Daoy (cell line): ENCODE results near the gene NEDD4L. TPM values are rescaled to one million over a fixed set of nuclear protein-coding genes. Genes with fewer than 3 reads are reported as not detected.

Source experiments
- DNase-seq: peaks from one replicate; pipeline ENCODE4 v3.0.0-alpha.2; 2015; ENCODE audit warnings: low read depth
- total RNA-seq: library from RNA; depleted of rRNA; stranded (reverse); fragments of >200 nt; shearing (Covaris generic); gene quantifications from 2 replicates; pipeline ENCODE4 v1.2.3, GENCODE V29; 2014

Gene NEDD4L
- total RNA-seq, 1 experiment from 2014 or later = 31.4 TPM

- DNase-seq = no peak
Observed at GRCh38 chr18:58180172-58180571, 136.1 kb downstream of the NEDD4L start.

- DNase-seq = peak; percentile 36
Observed at GRCh38 chr18:58180738-58181353, 136.8 kb downstream of the NEDD4L start.

- DNase-seq = no peak
Observed at GRCh38 chr18:58181988-58182387, 138.0 kb downstream of the NEDD4L start.

GRCh38 chr18:58183226-58183625 is 139.2 kb downstream of the NEDD4L start:
- no peak for DNase-seq

- peak; percentile 85 for DNase-seq
Observed at GRCh38 chr18:58186258-58186948, 142.4 kb downstream of the NEDD4L start.

GRCh38 chr18:58187674-58188073 is 143.6 kb downstream of the NEDD4L start:
- no peak for DNase-seq

GRCh38 chr18:58188996-58189395 is 145.0 kb downstream of the NEDD4L start:
- no peak for DNase-seq

GRCh38 chr18:58190842-58191530 is 147.0 kb downstream of the NEDD4L start:
- DNase-seq = peak; percentile 36

- no peak for DNase-seq
Observed at GRCh38 chr18:58191626-58192025, 147.6 kb downstream of the NEDD4L start.

GRCh38 chr18:58192519-58192918 is 148.5 kb downstream of the NEDD4L start:
- no peak for DNase-seq

GRCh38 chr18:58194028-58194427 is 150.0 kb downstream of the NEDD4L start:
- no peak for DNase-seq

- DNase-seq = no peak
Observed at GRCh38 chr18:58195278-58195765, 151.3 kb downstream of the NEDD4L start.

GRCh38 chr18:58196164-58196563 is 152.1 kb downstream of the NEDD4L start:
- no peak for DNase-seq

- no peak for DNase-seq
Observed at GRCh38 chr18:58196881-58197872, 153.2 kb downstream of the NEDD4L start.

- DNase-seq = no peak
Observed at GRCh38 chr18:58201268-58201667, 157.2 kb downstream of the NEDD4L start.

- peak; percentile 37 for DNase-seq
Observed at GRCh38 chr18:58201733-58202730, 158.0 kb downstream of the NEDD4L start.

GRCh38 chr18:58204776-58205442 is 160.9 kb downstream of the NEDD4L start:
- no peak for DNase-seq

GRCh38 chr18:58205443-58206160 is 161.6 kb downstream of the NEDD4L start:
- DNase-seq = no peak
